Endothelial cell of umbilical vein (primary cell): Measurements from ENCODE around the gene DUSP14. TPM values are rescaled to one million over a fixed set of nuclear protein-coding genes. Genes with fewer than 3 reads are reported as not detected.

Experiments
- BruUV-seq: library from RNA; stranded (reverse); fragments of 400-500 nt; replicated peaks from 2 replicates; lab custom pipeline; 2021; lab: Mats Ljungman, UMichigan
- CTCF ChIA-PET: fragments of 300-600, 350-600 bp; sonication (Branson Sonifier 250); formaldehyde crosslinking; loops from one replicate; lab custom pipeline; 2021; ENCODE audit warnings: antibody characterized with exemption, inconsistent platforms; lab: Charles Lee
- POLR2A ChIA-PET: fragments of 300-600, 350-600 bp; sonication (Branson Sonifier 250); formaldehyde crosslinking; loops from one replicate; lab custom pipeline; 2021; ENCODE audit warnings: antibody characterized with exemption, inconsistent platforms; lab: Charles Lee
- DNase-seq: peaks from one replicate; pipeline ENCODE4 v3.0.0-alpha.2; 2011; ENCODE audit warnings: low read depth, low spot score
- FAIRE-seq: peaks from 2 replicates; lab custom pipeline; 2011; peaks lifted over from hg19 to GRCh38; lab: Jason Lieb, UNC
- H2AFZ ChIP-seq: 2 replicates; pipeline ENCODE4 v1.6.0; 2012; ENCODE audit warnings: low read depth, low read length, control low read depth, inconsistent platforms
- H3K27ac ChIP-seq: 2 replicates; pipeline ENCODE4 v1.5.1; 2011; ENCODE audit warnings: low read depth, mild to moderate bottlenecking, control low read depth, low read length, moderate library complexity; ENCODE audit not compliant: insufficient read depth
- H3K27me3 ChIP-seq, 2 experiments: 2 replicates each; pipeline versions ENCODE4 v1.6.0 to v1.6.1; 2011; ENCODE audit warnings: low read length in 2 of 2, mixed read lengths in 1 of 2; ENCODE audit not compliant: control insufficient read depth in 2 of 2, insufficient read depth in 2 of 2
- H3K36me3 ChIP-seq, 2 experiments: 2 replicates in 1 of 2; 3 replicates in 1 of 2; pipeline ENCODE4 v1.5.1; 2011; ENCODE audit warnings: low read length in 2 of 2, mild to moderate bottlenecking in 1 of 2, moderate library complexity in 1 of 2; ENCODE audit not compliant: control insufficient read depth in 2 of 2, insufficient read depth in 2 of 2; ENCODE audit errors: extremely low read depth in 1 of 2
- H3K4me1 ChIP-seq: 3 replicates; pipeline ENCODE4 v1.5.1; 2011; ENCODE audit warnings: mild to moderate bottlenecking, low read length; ENCODE audit not compliant: control insufficient read depth, insufficient read depth; ENCODE audit errors: extremely low read depth
- H3K4me2 ChIP-seq: 2 replicates; pipeline ENCODE4 v1.6.1; 2011; ENCODE audit warnings: low read length, control low read depth, mixed read lengths; ENCODE audit not compliant: insufficient read depth
- H3K4me3 ChIP-seq, 3 experiments: fragments of 200-600 bp in 1 of 3; sonication (generic), shearing (Covaris generic) in 1 of 3; replicated peaks in 1 of 3; 2 replicates each; pipeline ENCODE4 v1.5.1; 2011 to 2016; ENCODE audit warnings: control low read depth in 3 of 3, low read length in 3 of 3, mild to moderate bottlenecking in 2 of 3, inconsistent platforms in 1 of 3, low read depth in 1 of 3, moderate library complexity in 1 of 3; ENCODE audit not compliant: insufficient read depth in 1 of 3
- H3K79me2 ChIP-seq: 2 replicates; pipeline ENCODE4 v1.6.0; 2012; ENCODE audit warnings: low read length, inconsistent platforms; ENCODE audit not compliant: control insufficient read depth, insufficient read depth
- H3K9ac ChIP-seq: replicated peaks from 2 replicates; pipeline ENCODE3; 2011; ENCODE audit warnings: low read length, control low read depth; ENCODE audit not compliant: insufficient read depth; ENCODE audit errors: extremely low read depth
- H3K9me1 ChIP-seq: replicated peaks from 3 replicates; pipeline ENCODE4 v1.6.0; 2011; ENCODE audit warnings: mild to moderate bottlenecking, low read length; ENCODE audit not compliant: control insufficient read depth, insufficient read depth; ENCODE audit errors: extremely low read depth
- H3K9me3 ChIP-seq: replicated peaks from 2 replicates; pipeline ENCODE4 v1.5.1; 2012; ENCODE audit warnings: low read length, inconsistent platforms; ENCODE audit not compliant: control insufficient read depth, insufficient read depth
- H4K20me1 ChIP-seq: replicated peaks from 2 replicates; pipeline ENCODE3; 2011; ENCODE audit warnings: mild to moderate bottlenecking, low read length; ENCODE audit not compliant: control insufficient read depth, insufficient read depth; ENCODE audit errors: extremely low read depth
- CTCF ChIP-seq, 2 donors: IDR thresholded peaks; 1 replicate in 1 of 2; 2 replicates in 1 of 2; pipeline ENCODE4 v1.5.1; 2011; ENCODE audit warnings: low read length in 2 of 2, mild to moderate bottlenecking in 2 of 2, moderate library complexity in 2 of 2, control low read depth in 1 of 2, inconsistent platforms in 1 of 2, low read depth in 1 of 2; ENCODE audit not compliant: insufficient read depth in 1 of 2; ENCODE audit errors: extremely low read depth in 1 of 2
- EZH2 ChIP-seq: IDR thresholded peaks from 2 replicates; pipeline ENCODE4 v1.6.1; 2012; ENCODE audit warnings: borderline replicate concordance, low read depth, mild to moderate bottlenecking, moderate library complexity, low read length, inconsistent platforms; ENCODE audit not compliant: severe bottlenecking
- FOS ChIP-seq: IDR thresholded peaks from 2 replicates; pipeline ENCODE4 v1.6.1; 2011; ENCODE audit warnings: mild to moderate bottlenecking, low read length, moderate library complexity, borderline replicate concordance; ENCODE audit not compliant: insufficient read depth
- GATA2 ChIP-seq: IDR thresholded peaks from 2 replicates; pipeline ENCODE4 v1.7.0; 2011; ENCODE audit warnings: low read depth, mild to moderate bottlenecking, moderate library complexity, mixed read lengths, low read length; ENCODE audit not compliant: insufficient read length, insufficient read depth
- JUN ChIP-seq: IDR thresholded peaks from 2 replicates; pipeline ENCODE4 v1.6.1; 2011; ENCODE audit warnings: borderline replicate concordance, low read depth; ENCODE audit not compliant: insufficient read length, insufficient read depth
- MAX ChIP-seq: IDR thresholded peaks from 2 replicates; pipeline ENCODE4 v1.6.1; 2011; ENCODE audit not compliant: insufficient read depth, insufficient read length
- MYC ChIP-seq: IDR thresholded peaks from one replicate; pipeline ENCODE4 v1.6.1; 2011; ENCODE audit warnings: mild to moderate bottlenecking, low read depth, low read length
- POLR2A ChIP-seq: IDR thresholded peaks from 2 replicates; pipeline ENCODE4 v1.6.1; 2012; ENCODE audit warnings: low read depth, mild to moderate bottlenecking, control low read depth, low read length
- POLR2AphosphoS5 ChIP-seq: IDR thresholded peaks from 2 replicates; pipeline ENCODE4 v1.6.1; 2012; ENCODE audit warnings: low read depth, mild to moderate bottlenecking, control low read depth, low read length, moderate library complexity; ENCODE audit not compliant: insufficient read depth
- dilution Hi-C: fragments of 300-500 bp; cut with MboI; formaldehyde crosslinking; loops from one replicate; pipeline ENCODE4 v1.15.0; 2019; ENCODE audit warnings: low sequenced_read_pairs; ENCODE audit not compliant: extremely low pct_ligation_motif_present
- intact Hi-C: fragments of 100-400 bp; cut with micrococcal nuclease; formaldehyde crosslinking; loops from one replicate; pipeline ENCODE4 v1.10.0; 2022
- polyA plus RNA-seq, 4 experiments: library from polyadenylated mRNA; depleted of rRNA in 3 of 4; stranded (reverse) in 3 of 4; unstranded in 1 of 4; fragments of >200 nt; gene quantifications; 2 replicates each; pipeline versions ENCODE4 v1.2.1 to v1.2.3, GENCODE V29; 2011 to 2012; ENCODE audit warnings: missing spikeins in 1 of 4
- total RNA-seq: library from RNA; stranded (reverse); gene quantifications from 2 replicates; pipeline ENCODE4 v1.2.3, GENCODE V29; 2021

The DUSP14 gene
- total and polyA plus RNA-seq, 2 donors (not counting 3 experiments of a cell fraction or from before 2014, with no cell fraction given), result 36.4 to 62.5 TPM

- CTCF ChIA-PET, result interaction anchor here (0.6 to 1.8 kb wide), 4 partner anchors 14 to 94 kb away, joined by 3 to 5 read pairs (median 3); partner anchors contain the start of genes ACACA and TADA2A
- H3K4me1 ChIP-seq, result peaks cover 34% of the 10 kb centered on the region
- peak overlapping the region; percentile 67 for H3K27ac ChIP-seq
- dilution Hi-C loops (no loop called here), intact Hi-C loops (loop anchor here (2.0 kb wide), 1 partner anchor 52 kb away; no protein-coding TSS in a partner anchor)
- TSS peak; percentile 62 for BruUV-seq
- H3K9ac ChIP-seq, result peak overlapping the region; percentile 57
- peaks cover 2% of the 10 kb centered on the region for H4K20me1 ChIP-seq
- peak overlapping the region; percentile 94 for H3K4me2 ChIP-seq
- peak; percentile 87 for TF ChIP-seq FOS
- TF ChIP-seq POLR2A, result peak; percentile 44
- peak; percentile 77 for TF ChIP-seq MYC
- TF ChIP-seq POLR2AphosphoS5, result no peak
- peak; percentile 80 for TF ChIP-seq JUN
- TF ChIP-seq MAX, result peak; percentile 50
- TF ChIP-seq CTCF (IDR thresholded peaks at IDR 0.05; ENCODE audit: extremely low read depth in 1 of 2, insufficient read depth in 1 of 2, low read depth in 1 of 2, low read length in 2 of 2), result no peak
- no peak for TF ChIP-seq EZH2
- TF ChIP-seq GATA2, result no peak
- POLR2A ChIA-PET, result no interaction called here
- no peaks in the 10 kb centered on the region for H3K9me1 ChIP-seq
- no peaks in the 10 kb centered on the region for H3K36me3 ChIP-seq
- no peaks in the 10 kb centered on the region for H3K9me3 ChIP-seq
- DNase-seq (peak; percentile 85), FAIRE-seq (no peak)
- peak overlapping the region; percentile 48 to 82 (median 65) for H3K4me3 ChIP-seq
- peak overlapping the region; percentile 5 for H2AFZ ChIP-seq
- H3K79me2 ChIP-seq, result peaks cover 50% of the 10 kb centered on the region
- H3K27me3 ChIP-seq, result no peaks in the 10 kb centered on the region
Observed at GRCh38 chr17:37490638-37491614, 1.2 kb downstream of the DUSP14 start.
